ENCODE measurements around the gene IDI1. TPM values are rescaled to one million over a fixed set of nuclear protein-coding genes. Genes with fewer than 3 reads are reported as not detected.

Gene IDI1
- total and polyA plus RNA-seq, 2 of the 13 experiments (the other 11 are each of a cell fraction or from before 2014, with no cell fraction given) = 44.4 to 145 TPM

DNA sequence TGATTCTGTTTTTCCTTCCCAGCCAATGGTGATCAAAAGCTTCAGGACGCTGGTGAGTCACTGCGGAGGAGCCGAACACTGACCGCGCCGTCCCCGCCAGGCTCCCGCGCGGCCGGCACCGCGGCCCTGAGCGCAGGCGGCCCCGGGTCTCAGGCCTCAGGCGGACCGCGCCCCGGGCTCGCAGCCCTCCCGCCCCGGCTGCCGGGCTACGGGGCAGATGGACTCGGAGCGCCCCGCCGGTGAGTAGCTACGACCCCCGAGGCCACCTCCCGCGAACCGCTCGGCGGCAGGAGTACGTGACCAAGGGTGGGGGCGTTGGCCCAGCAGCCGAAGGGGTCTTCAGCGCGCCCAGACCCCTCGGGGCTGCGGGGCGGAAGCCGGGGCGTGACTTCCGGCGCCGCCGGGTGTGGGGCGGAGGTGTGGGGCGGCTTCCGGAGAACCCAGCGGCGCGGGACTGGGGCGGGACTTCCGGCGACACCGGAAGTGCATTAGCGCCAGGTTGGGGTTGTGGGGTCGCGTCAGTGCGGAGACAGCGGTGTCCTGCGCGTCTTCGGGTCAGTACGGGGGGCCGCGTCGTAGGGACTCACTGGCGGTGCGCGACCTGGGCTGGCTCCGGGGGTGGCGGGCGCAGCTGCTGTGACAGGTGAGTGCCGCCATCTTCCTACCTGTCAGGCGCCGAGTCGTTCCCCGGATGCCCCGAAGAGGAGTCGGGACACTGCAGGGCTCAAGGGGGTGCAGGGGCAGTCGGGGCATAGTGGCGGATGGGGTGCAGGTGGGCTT lies 7.6 kb upstream of the IDI1 start, which contains the start of gene WDR37 (continued):
- TF ChIP-seq ZNF20 (CRISPR knock-in tag; IDR thresholded peaks at IDR 0.05) (no peak), CENPT (CRISPR knock-in tag; IDR thresholded peaks at IDR 0.05; ENCODE audit: low read depth) (no peak), ZNF550 (CRISPR knock-in tag; IDR thresholded peaks at IDR 0.05; ENCODE audit: borderline replicate concordance) (no peak), GTF3A (CRISPR knock-in tag; conservative IDR thresholded peaks at IDR 0.05) (no peak), ELF4 (CRISPR knock-in tag; IDR thresholded peaks at IDR 0.05; ENCODE audit: borderline replicate concordance) (no peak), ZNF660 (CRISPR knock-in tag; IDR thresholded peaks at IDR 0.05; ENCODE audit: borderline replicate concordance, low read depth) (no peak), ZKSCAN5 (CRISPR knock-in tag; IDR thresholded peaks at IDR 0.05) (no peak), KLF6 (CRISPR knock-in tag; IDR thresholded peaks at IDR 0.05) (peak; percentile 77), LCORL (IDR thresholded peaks at IDR 0.05) (no peak), LCORL (CRISPR knock-in tag; IDR thresholded peaks at IDR 0.05) (no peak), NFYC (CRISPR knock-in tag; IDR thresholded peaks at IDR 0.05) (peak; percentile 30; the same call in 1 of the 2 replicates), DNMT3B (CRISPR knock-in tag; conservative IDR thresholded peaks at IDR 0.05) (no peak), SMYD3 (CRISPR knock-in tag; IDR thresholded peaks at IDR 0.05) (no peak), ZNF446 (CRISPR knock-in tag; IDR thresholded peaks at IDR 0.05) (peak; percentile 76; the same call in 1 of the 2 replicates), ZNF337 (CRISPR knock-in tag; IDR thresholded peaks at IDR 0.05; ENCODE audit: borderline replicate concordance, low read depth) (no peak), KLF11 (CRISPR knock-in tag; IDR thresholded peaks at IDR 0.05) (no peak; the same call in 1 of the 2 replicates), ZBTB8A (CRISPR knock-in tag; IDR thresholded peaks at IDR 0.05; ENCODE audit: borderline replicate concordance, low read depth) (peak; percentile 79; the same call in 1 of the 2 replicates), ATM (IDR thresholded peaks at IDR 0.05; ENCODE audit: borderline replicate concordance) (no peak), MBD4 (IDR thresholded peaks at IDR 0.05; ENCODE audit: borderline replicate concordance, low read length) (no peak), NFATC3 (CRISPR knock-in tag; IDR thresholded peaks at IDR 0.05) (peak; percentile 86; the same call in 1 of the 2 replicates), RBFOX2 (IDR thresholded peaks at IDR 0.05; ENCODE audit: low read depth, low read length) (peak; percentile 96)
- TF ChIP-seq, protein P1, sequence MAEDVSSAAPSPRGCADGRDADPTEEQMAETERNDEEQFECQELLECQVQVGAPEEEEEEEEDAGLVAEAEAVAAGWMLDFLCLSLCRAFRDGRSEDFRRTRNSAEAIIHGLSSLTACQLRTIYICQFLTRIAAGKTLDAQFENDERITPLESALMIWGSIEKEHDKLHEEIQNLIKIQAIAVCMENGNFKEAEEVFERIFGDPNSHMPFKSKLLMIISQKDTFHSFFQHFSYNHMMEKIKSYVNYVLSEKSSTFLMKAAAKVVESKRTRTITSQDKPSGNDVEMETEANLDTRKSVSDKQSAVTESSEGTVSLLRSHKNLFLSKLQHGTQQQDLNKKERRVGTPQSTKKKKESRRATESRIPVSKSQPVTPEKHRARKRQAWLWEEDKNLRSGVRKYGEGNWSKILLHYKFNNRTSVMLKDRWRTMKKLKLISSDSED (CRISPR knock-in tag; IDR thresholded peaks at IDR 0.05) = no peak
- TF ChIP-seq, protein P2, sequence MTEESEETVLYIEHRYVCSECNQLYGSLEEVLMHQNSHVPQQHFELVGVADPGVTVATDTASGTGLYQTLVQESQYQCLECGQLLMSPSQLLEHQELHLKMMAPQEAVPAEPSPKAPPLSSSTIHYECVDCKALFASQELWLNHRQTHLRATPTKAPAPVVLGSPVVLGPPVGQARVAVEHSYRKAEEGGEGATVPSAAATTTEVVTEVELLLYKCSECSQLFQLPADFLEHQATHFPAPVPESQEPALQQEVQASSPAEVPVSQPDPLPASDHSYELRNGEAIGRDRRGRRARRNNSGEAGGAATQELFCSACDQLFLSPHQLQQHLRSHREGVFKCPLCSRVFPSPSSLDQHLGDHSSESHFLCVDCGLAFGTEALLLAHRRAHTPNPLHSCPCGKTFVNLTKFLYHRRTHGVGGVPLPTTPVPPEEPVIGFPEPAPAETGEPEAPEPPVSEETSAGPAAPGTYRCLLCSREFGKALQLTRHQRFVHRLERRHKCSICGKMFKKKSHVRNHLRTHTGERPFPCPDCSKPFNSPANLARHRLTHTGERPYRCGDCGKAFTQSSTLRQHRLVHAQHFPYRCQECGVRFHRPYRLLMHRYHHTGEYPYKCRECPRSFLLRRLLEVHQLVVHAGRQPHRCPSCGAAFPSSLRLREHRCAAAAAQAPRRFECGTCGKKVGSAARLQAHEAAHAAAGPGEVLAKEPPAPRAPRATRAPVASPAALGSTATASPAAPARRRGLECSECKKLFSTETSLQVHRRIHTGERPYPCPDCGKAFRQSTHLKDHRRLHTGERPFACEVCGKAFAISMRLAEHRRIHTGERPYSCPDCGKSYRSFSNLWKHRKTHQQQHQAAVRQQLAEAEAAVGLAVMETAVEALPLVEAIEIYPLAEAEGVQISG (CRISPR knock-in tag; IDR thresholded peaks at IDR 0.05) = peak; percentile 90
- TF ChIP-seq, protein P3, sequence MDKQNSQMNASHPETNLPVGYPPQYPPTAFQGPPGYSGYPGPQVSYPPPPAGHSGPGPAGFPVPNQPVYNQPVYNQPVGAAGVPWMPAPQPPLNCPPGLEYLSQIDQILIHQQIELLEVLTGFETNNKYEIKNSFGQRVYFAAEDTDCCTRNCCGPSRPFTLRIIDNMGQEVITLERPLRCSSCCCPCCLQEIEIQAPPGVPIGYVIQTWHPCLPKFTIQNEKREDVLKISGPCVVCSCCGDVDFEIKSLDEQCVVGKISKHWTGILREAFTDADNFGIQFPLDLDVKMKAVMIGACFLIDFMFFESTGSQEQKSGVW (CRISPR knock-in tag; IDR thresholded peaks at IDR 0.05; ENCODE audit: borderline replicate concordance) = no peak
- TF ChIP-seq, protein P4, sequence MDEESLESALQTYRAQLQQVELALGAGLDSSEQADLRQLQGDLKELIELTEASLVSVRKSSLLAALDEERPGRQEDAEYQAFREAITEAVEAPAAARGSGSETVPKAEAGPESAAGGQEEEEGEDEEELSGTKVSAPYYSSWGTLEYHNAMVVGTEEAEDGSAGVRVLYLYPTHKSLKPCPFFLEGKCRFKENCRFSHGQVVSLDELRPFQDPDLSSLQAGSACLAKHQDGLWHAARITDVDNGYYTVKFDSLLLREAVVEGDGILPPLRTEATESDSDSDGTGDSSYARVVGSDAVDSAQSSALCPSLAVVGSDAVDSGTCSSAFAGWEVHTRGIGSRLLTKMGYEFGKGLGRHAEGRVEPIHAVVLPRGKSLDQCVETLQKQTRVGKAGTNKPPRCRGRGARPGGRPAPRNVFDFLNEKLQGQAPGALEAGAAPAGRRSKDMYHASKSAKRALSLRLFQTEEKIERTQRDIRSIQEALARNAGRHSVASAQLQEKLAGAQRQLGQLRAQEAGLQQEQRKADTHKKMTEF (CRISPR knock-in tag; IDR thresholded peaks at IDR 0.05) = peak; percentile 77
